Measurements from ENCODE around the gene OGG1.

The OGG1 gene

DNA sequence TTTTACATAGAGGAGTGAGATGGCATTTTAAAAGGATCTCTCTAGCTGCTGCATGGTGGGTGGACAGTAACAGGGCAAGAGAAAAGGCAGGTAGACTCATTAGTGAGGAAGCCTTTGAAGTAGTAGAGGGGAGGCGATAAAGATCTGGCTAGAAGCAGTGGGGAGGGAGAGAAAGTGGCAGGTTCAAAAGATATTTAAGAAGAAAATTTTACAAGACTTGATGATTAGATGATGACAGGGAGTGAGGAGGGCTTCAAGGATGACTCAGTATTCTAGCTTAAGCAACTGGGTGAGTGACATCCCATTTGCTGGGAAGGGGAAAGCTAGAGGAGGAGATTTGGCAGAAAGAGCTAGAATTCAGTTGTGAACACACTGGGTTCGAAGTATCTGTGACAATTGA, 22.0 kb upstream of the OGG1 start:
- DNase-seq (ENCODE audit: low read depth) = no peak

DNA sequence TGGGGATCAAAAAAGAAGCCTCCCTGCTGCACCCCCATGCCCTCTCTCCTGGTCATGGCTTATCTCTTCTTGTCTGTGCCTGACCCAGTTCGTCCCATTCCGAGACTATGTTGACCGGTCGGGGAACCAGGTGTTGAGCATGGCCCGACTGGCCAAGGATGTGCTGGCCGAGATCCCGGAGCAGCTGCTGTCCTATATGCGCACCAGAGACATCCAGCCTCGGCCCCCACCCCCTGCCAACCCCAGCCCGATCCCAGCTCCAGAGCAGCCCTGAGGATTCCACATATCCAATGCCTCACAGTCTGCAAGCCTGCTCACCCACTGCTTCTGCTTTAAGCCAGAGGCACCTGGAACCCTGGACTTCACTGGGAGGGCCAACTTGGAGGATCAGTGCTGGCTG, 20.3 kb upstream of the OGG1 start:
- no peak for DNase-seq (ENCODE audit: low read depth)

DNA sequence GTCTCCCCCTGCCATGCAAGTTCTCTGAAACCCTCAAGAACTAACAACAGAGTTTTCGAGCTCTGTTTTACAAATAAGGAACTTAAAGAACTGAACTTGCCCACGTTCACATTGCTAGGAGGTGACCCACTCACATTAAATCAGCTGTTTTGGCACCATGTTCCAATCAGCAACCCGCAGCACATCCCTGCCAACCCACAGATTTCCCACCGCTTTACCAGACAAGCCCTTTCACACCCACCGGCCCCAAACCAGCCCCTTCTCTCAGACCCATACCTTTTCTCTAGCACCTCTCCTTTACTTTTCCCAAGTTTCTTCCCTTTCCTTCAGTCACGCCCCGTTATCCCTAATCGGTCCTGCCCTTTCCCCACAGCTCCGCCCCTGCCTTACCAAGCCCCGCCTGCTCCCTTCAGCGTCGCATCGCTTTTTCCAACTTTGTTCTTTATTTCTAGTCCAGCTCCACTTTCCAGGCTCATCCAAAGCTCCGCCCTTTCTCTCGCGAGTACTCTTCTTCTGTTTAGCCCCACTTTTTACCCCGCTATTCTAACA, 19.0 kb upstream of the OGG1 start:
- no peak for DNase-seq (ENCODE audit: low read depth)

DNA sequence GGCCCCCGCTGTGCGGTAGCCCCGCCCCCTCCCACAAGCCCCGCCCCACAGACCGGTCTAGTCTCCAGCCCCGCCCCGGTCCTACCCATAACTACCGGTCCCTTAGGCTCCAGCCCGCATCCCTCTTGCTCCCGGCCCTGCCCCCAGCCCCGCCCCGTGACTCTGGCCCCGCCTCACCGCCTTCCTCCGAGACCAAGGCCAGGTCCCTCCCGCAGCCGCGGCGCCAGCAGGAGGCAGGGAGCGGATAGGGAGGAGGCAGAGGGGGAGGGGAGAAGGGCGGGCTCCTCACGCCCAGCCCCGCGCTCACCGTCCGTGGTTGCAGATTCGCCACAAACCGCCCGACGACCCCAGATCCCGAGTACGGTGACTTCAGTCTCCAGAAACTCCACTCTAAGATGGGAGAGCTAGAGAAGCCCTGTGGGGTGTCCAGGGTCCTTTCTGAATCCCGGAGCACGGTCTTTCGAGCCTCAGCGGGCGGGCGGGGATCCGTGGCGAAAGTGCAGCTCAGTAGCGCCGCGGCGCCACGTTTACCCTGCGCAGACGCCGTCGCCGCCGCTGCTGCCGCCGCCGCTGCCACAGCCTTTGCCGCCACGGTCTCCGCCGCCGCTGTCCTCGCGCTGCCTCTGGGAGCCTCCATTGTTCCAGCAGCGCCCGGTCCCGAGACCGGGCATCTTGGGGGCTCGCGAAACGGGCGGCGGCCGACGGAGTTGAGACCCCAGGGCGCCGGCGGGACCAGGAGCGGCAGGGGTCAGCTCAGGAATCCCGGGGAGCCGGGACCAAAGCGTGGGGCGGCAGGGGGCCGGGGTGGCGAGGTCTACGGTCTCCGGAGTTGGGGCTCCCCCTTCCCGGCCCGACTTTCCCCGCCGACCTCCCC, 18.3 kb upstream of the OGG1 start, which contains the start of gene BRPF1:
TSS of gene BRPF1 (plus strand) at position 530 of the 874 bp plus-strand sequence. CDS start 2,406 bp downstream, outside the sequence.
- DNase-seq (ENCODE audit: low read depth) = peak; percentile 99

DNA sequence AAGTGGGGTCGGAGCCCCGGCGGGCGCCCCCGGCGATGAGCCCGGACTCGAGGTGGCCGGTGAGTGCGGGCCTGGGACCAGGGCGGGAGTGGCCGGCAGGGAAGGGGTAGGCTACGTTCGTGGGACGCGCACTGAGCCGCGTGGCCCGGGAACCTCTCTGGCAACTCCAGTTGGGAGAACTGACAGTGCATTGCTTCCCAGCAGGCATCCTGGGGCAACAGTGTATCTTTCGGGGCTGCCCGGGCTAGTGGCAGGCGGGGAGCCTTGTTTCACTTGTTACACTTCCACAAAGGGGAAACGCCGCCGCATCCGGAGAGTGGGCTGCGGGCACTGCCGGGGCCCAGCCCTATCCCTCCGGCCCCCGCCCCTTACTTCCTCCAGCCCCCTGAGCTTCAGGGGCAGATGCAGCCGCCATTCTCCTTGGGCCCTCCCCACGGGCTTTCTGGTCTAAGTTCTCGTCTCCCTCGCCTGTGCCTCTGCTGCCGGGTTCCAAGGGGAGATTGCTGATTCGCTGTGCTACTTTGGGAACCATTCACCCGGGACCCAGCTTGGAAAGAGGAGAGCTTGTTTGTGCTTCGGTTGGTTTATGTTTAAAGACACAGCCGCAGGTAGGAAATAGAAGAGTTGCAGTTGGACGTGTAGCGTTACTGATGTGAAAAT, 17.5 kb upstream of the OGG1 start:
- no peak for DNase-seq (ENCODE audit: low read depth)

DNA sequence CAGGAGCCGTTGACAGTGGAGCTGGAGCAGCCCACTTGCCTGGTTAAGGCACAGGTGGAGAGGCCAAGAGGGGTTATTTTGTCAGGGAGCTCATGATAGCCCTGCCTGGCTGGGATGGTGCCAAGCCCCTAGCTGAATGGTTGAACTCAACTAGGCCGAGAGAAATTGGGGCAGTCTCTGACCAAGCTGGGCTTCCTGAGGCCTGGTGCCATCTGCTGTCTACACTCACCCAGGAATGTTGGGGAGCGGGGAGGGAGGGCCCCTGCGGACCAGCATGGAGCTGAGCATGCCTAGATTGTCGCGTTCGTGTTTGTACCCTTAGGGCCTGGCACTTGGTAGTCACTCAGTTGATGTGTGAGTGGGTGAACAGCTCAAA, 17.0 kb upstream of the OGG1 start:
- no peak for DNase-seq (ENCODE audit: low read depth)

DNA sequence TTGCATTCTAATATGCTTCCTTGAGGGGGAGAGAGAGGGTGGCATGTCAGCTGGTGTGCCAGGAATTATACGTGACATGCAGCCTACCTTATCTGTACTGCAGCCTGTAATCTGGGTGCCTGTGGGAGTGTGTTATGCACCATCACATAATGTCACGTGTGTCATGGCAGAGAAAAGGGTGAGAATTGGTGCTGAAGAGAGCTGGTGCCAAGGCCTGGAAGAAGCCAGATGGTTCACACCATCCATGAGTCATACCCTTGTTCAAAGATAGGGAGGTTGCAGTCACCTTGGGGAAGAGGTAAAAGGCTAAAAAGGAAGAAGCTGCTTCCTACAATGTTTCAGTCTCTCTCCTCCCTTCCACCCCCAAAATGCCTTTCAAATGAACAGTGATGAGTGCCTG, 12.9 kb upstream of the OGG1 start:
- no peak for DNase-seq (ENCODE audit: low read depth)

DNA sequence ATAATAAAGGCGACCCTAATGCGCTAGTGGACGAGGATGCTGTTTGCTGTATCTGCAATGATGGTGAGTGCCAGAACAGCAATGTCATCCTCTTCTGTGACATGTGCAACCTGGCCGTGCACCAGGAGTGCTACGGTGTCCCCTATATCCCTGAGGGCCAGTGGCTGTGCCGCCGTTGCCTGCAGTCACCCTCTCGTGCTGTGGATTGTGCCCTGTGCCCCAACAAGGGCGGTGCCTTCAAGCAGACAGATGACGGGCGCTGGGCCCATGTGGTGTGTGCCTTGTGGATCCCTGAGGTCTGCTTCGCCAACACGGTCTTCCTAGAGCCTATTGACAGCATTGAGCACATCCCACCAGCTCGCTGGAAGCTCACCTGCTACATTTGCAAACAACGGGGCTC, 10.6 kb upstream of the OGG1 start:
- no peak for DNase-seq (ENCODE audit: low read depth)

DNA sequence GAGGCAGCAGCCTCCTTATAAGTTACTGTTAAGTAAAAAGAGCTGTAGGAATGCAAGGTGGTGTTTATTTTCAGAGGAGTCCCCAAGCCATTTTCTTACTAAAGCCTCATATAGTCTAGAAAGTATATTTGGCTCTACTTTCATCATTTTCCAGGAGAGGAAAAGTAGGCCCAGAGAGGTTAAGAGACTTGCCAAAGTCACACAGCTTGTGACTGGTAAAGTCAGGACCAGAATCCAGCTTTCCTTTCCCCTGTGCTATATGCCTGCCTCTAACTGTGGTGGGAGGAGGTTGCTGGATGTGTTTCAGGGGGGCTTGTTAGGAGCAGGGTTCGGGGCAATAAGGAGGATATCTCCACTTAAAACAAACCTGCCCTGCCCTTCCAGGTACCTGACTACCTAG, 7.2 kb upstream of the OGG1 start:
- no peak for DNase-seq (ENCODE audit: low read depth)

DNA sequence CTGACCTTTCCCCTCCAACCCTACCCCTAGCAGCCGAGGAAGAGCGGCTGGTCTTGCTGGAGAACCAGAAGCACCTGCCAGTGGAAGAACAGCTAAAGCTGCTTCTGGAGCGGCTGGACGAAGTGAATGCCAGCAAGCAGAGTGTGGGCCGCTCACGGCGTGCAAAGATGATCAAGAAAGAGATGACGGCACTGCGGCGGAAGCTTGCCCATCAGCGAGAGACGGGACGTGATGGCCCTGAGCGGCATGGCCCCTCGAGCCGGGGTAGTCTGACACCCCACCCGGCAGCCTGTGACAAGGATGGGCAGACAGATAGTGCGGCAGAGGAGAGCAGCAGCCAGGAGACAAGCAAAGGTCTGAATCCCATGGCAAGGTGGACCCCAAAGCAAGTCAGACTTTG, 6.2 kb upstream of the OGG1 start:
- DNase-seq (ENCODE audit: low read depth) = no peak

DNA sequence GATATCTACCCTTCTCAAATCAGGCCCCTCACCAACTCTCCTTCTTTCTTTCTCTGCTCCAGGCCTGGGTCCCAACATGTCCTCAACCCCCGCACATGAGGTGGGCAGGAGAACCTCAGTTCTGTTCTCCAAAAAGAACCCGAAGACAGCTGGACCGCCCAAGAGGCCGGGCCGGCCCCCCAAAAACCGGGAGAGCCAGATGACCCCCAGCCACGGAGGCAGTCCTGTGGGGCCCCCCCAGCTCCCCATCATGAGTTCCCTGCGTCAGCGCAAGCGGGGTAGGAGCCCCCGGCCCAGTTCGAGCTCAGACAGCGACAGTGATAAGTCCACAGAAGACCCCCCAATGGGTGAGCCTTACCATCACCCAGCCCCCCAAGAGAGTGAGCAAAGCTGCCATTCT, 5.6 kb upstream of the OGG1 start:
- DNase-seq (ENCODE audit: low read depth) = no peak

DNA sequence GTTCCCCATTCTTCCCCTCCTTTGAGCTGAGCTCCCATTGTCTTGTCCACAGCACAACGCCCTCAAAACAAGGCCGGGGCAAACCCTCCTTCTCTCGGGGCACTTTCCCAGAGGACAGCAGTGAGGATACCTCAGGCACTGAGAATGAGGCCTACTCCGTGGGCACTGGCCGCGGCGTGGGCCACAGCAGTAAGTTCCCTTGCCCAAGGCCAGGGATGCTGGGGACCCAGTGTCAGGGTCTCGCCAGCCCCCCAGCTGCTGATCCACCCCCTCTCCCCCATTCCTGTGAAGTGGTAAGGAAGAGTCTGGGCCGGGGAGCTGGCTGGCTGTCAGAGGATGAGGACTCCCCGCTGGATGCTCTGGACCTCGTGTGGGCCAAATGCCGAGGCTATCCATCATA, 4.2 kb upstream of the OGG1 start:
- no peak for DNase-seq (ENCODE audit: low read depth)

DNA sequence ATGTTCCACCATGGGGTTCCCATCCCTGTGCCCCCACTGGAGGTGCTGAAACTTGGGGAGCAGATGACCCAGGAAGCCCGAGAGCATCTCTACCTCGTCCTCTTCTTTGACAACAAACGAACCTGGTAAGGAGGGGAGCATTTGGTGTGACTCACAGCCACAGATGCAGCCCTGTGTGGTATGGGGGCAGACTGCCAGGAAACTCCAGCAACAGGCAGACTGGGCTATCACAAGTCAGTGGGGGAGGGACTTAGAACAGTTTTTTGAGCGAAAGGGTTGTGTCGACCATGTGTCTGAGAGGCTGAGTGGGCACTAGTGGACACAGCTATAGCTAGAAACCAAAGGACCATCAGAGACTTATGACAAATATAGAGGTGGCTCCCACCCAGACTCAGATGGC, 3.4 kb upstream of the OGG1 start:
- DNase-seq (ENCODE audit: low read depth) = no peak

DNA sequence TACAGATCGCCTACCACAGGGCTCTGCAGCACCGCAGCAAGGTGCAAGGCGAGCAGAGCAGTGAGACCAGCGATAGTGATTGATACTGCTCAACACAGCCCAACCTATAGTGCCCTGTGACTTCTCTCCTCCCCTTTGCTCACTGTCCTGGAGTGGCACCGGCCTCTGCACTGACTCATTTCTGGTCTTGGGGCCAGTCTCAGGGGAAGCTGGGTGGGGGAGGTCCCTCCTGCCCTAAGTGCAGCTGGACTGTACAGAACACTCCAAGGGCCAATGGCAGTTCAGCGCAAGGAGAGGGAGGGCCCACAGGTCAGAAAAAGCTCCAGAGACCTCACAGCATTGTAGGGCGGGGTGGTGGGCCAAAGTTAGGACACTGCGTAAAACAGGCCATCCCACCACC, 2.5 kb upstream of the OGG1 start:
- DNase-seq (ENCODE audit: low read depth) = no peak

DNA sequence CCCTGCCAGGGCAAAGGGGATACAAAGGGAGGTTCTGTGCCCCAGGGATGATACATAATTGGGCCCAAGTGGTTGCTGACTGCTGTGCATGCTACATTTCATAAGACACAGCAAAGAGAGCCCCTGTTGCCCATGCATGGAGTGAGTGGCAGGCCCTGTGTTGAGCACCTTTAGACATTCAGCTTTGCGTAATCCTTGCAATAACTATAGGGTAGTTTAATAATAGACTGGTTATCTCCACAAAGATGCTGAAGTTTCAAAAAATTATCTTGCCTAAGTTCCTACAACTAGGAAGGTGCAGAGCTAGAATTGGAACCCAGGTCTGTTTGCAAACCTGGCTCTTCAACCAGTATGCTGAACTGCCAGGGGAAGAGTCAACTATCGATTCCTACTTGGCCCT, 1.7 kb upstream of the OGG1 start:
- DNase-seq (ENCODE audit: low read depth) = no peak

DNA sequence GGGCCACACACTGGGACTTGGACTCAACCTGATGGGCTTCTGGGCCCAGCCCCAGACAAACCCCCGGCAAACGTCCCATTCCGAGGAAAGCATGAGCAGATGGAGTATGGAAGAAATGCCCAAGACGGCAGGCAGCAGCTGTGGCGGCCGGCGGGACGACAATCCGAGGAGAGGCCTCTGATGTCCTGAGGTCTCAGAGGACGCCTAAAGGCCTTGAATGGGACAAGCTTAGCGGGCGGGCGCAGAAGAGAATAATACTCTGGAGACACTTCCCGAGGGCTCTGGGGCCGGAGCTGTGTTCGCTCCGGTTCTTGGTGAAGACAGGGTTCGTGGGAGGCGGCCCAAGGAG, 482 bp upstream of the OGG1 start:
- DNase-seq (ENCODE audit: low read depth) = no peak

DNA sequence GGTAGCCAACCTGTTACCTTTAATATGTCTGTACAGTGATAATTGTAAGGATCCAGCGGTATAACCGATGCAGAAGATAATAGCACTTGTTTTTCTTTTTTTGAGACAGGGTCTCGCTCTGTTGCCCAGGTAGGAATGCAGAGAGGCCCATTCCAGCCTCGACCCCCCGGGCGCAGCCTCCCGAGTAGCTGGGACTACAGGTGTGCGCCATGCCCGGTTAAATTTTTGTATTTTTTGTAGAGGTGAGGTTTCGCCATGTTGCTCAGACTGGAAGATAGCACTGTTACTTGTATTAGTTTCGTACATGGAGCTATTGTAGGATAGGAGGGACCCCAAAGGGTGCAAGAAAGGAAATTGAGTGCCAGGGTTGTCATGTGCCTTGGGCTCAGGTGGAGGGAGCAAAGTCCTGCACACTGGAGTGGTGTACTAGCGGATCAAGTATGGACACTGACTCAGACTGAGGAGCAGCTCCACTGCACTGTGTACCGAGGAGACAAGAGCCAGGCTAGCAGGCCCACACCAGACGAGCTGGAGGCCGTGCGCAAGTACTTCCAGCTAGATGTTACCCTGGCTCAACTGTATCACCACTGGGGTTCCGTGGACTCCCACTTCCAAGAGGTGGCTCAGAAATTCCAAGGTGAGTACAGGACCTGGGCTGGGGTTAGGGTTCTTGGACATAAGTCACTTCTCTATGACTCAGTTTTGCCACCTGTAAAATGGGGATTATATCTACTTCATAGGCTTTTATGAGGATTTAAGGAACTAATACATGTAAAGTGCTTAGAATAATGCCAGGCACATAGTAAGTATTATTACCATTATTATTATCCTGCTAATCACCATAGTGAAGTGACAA, 1.0 kb downstream of the OGG1 start:
- no peak for DNase-seq (ENCODE audit: low read depth)

DNA sequence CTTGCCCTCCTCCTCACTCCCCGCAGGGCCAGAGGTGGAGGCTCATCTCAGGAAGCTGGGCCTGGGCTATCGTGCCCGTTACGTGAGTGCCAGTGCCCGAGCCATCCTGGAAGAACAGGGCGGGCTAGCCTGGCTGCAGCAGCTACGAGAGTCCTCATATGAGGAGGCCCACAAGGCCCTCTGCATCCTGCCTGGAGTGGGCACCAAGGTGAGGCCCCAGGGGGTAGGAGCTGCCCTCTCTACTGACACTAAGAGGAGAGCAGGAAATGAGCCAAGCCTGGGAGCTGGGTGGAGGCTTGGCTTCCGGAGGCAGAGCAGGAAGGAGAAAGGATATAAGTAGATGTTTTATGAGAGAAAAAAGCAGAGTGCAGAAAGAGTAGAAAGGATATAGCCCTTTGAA, 4.9 kb downstream of the OGG1 start:
- no peak for DNase-seq (ENCODE audit: low read depth)

DNA sequence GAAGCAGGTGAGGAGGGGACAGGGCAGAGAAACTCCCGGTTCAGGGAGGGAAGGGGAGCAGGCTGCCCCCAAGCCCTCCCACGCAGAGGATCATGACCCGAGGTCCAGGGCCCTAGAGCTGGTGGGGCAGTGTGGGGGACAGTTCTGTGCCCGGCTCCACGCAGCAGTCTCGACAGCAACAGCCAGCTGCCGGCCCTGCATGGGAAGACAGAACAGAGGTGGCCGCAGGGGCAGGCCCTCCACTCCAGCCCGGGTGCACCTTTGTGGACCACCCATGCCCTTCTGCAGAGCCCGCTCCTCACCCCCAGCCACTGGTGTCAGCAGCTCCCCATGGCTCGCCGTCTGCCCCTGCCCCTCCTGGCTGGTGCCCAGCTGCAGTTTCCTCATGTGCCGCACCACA, 7.7 kb downstream of the OGG1 start:
- no peak for DNase-seq (ENCODE audit: low read depth)

DNA sequence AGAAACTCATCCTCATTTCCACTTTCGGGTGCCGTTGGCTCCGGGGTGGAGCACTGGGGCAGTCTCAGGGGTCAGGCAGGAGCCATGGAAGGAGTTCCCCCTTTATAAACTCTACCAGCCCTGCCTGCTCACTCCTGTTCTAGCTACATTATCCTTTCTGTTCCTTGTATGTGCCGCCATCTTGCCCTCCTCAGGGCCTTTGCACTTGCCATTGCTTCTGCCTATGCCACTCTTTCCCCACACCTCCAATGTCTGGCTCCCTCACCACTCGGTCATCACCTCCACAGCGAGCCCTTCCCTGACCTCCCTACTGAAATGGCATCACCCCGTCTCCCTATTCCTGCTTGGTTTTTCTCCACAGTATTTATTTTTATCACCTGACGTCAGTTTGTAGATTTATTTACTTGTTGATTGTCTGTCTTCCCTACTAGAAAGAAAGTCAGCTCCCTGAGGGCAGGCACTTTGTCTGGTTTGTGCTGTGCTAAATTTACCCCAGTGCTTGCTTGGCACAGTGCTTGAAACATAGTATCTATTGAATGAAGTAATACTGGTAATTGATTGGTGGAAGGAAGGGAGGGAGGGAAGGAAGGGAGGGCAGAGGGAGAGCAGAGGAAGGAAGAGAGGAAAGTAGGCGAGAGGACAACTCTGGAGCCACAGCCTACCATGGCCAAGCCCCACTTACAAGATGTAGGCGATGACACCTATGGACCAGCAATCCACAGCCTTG, 11.2 kb downstream of the OGG1 start:
- no peak for DNase-seq (ENCODE audit: low read depth)

DNA sequence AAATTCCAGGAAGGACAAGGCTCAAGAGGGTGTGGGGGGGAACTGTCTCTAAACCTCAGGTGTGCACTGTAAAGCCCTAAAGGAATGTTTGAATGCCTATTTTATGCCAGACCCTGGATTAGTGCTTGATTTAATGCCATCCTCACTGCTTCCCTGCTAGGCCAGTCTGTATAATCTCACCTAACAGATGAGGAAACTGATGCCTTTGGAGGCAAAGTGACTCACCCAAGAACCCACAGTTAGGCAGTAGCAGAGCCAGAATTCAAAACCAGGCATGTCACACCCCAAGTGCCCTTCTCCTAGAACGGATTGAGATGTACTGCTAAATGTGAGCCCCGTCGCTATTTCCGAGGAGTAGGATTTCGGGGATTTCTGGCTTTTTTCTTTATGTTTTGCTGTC, 12.2 kb downstream of the OGG1 start:
- no peak for DNase-seq (ENCODE audit: low read depth)

DNA sequence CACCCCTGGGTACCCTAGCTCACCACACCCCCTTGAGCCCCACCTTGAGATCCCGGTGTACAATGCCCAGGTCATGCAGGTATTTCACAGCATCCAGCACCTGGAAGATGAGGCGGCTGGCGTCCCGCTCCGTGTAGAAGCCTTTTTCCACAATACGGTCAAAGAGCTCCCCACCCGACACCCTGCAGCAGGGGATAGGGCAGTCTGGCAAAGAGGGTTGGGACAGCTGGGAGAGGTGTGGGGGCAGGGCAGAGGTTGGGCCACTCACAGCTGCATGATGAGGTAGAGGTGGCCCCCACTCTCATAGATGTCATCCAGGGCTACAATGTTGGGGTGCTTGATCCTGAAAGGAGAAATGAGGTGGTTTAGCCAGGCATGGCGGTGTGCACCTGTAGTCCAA, 13.1 kb downstream of the OGG1 start:
- no peak for DNase-seq (ENCODE audit: low read depth)
